ENCODE measurements around the gene LGR4.

GRCh38 chr11:27473017-27473406 is 422 bp upstream of the LGR4 start:
- TF ChIP-seq CTCF (IDR thresholded peaks at IDR 0.05) (no peak), EZH2 (IDR thresholded peaks at IDR 0.05; ENCODE audit: borderline replicate concordance, insufficient read depth, low read depth, low read length, poor library complexity, severe bottlenecking) (no peak)
